IMR-90 (cell line): ENCODE data around the gene PLCH1. TPM values are rescaled to one million over a fixed set of nuclear protein-coding genes. Genes with fewer than 3 reads are reported as not detected.

Source experiments
- ATAC-seq: fragments of 200-7000 bp; cut with Tn5 transposase; 2 replicates; pipeline ENCODE4 v1.9.1; 2020; ENCODE audit warnings: low read depth, mild to moderate bottlenecking, moderate library complexity
- BruUV-seq: library from RNA; stranded (reverse); fragments of 400-500 nt; replicated peaks from 2 replicates; lab custom pipeline; 2021; lab: Mats Ljungman, UMichigan
- CTCF ChIA-PET: fragments of 300-600 bp; formaldehyde crosslinking; extraction: SDS; loops from one replicate; lab custom pipeline; 2021; ENCODE audit warnings: antibody characterized with exemption; lab: Yijun Ruan, JAX
- POLR2A ChIA-PET: fragments of 300-600 bp; sonication (Branson Sonifier 250); formaldehyde crosslinking; loops from one replicate; lab custom pipeline; 2022; ENCODE audit warnings: antibody characterized with exemption; ENCODE audit not compliant: unreplicated experiment; lab: Charles Lee
- DNase-seq: peaks from one replicate; pipeline ENCODE4 v3.0.0; 2013
- H2AFZ ChIP-seq: replicated peaks from 2 replicates; pipeline ENCODE3; 2013; ENCODE audit warnings: low read length, mild to moderate bottlenecking; ENCODE audit not compliant: poor library complexity
- H2AK5ac ChIP-seq: 2 replicates; pipeline ENCODE4 v1.6.1; 2013; ENCODE audit warnings: low read depth, low read length, inconsistent platforms
- H2AK9ac ChIP-seq: replicated peaks from 2 replicates; pipeline ENCODE3; 2013; ENCODE audit warnings: mild to moderate bottlenecking, low read depth, low read length, moderate library complexity; ENCODE audit not compliant: poor library complexity
- H2BK120ac ChIP-seq: 2 replicates; pipeline ENCODE4 v1.6.1; 2013; ENCODE audit warnings: low read depth, low read length, inconsistent platforms
- H2BK15ac ChIP-seq: 3 replicates; pipeline ENCODE4 v1.6.1; 2013; ENCODE audit warnings: low read depth, low read length, inconsistent platforms
- H2BK20ac ChIP-seq: 2 replicates; pipeline ENCODE4 v1.6.1; 2013; ENCODE audit warnings: low read depth, mild to moderate bottlenecking, inconsistent platforms, low read length, moderate library complexity
- H2BK5ac ChIP-seq: 2 replicates; pipeline ENCODE4 v1.6.1; 2013; ENCODE audit warnings: mild to moderate bottlenecking, low read depth, low read length, inconsistent platforms; ENCODE audit not compliant: poor library complexity, severe bottlenecking
- H3K14ac ChIP-seq: replicated peaks from 2 replicates; pipeline ENCODE4 v1.6.1; 2013; ENCODE audit warnings: low read depth, low read length, inconsistent platforms
- H3K18ac ChIP-seq: 2 replicates; pipeline ENCODE4 v1.6.1; 2013; ENCODE audit warnings: low read depth, low read length, control low read depth
- H3K23ac ChIP-seq: 2 replicates; pipeline ENCODE4 v1.6.1; 2013; ENCODE audit warnings: low read depth, low read length, inconsistent platforms
- H3K27ac ChIP-seq: 2 replicates; pipeline ENCODE4 v1.5.1; 2013; ENCODE audit warnings: mild to moderate bottlenecking, control low read depth, low read length; ENCODE audit not compliant: insufficient read depth
- H3K27me3 ChIP-seq: 2 replicates; pipeline ENCODE4 v1.6.1; 2013; ENCODE audit warnings: low read length; ENCODE audit not compliant: control insufficient read depth, insufficient read depth
- H3K36me3 ChIP-seq: 2 replicates; pipeline ENCODE4 v1.6.1; 2013; ENCODE audit warnings: low read length, mixed read lengths; ENCODE audit not compliant: control insufficient read depth, insufficient read depth
- H3K4ac ChIP-seq: 2 replicates; pipeline ENCODE4 v1.6.1; 2013; ENCODE audit warnings: low read depth, low read length, inconsistent platforms
- H3K4me1 ChIP-seq: 2 replicates; pipeline ENCODE4 v1.6.1; 2013; ENCODE audit warnings: low read length, mixed read lengths; ENCODE audit not compliant: control insufficient read depth, insufficient read depth
- H3K4me2 ChIP-seq: 2 replicates; pipeline ENCODE4 v1.6.1; 2013; ENCODE audit warnings: low read depth, mild to moderate bottlenecking, control low read depth, low read length, moderate library complexity
- H3K4me3 ChIP-seq: 2 replicates; pipeline ENCODE4 v1.5.1; 2013; ENCODE audit warnings: low read depth, mild to moderate bottlenecking, control low read depth, low read length, moderate library complexity; ENCODE audit not compliant: insufficient read depth
- H3K56ac ChIP-seq: 2 replicates; pipeline ENCODE4 v1.6.1; 2013; ENCODE audit warnings: low read length, inconsistent platforms; ENCODE audit not compliant: insufficient read depth; ENCODE audit errors: extremely low read depth
- H3K79me1 ChIP-seq, 2 experiments: 2 replicates each; pipeline ENCODE4 v1.6.1; 2013; ENCODE audit warnings: low read length in 2 of 2, inconsistent platforms in 1 of 2, low read depth in 1 of 2
- H3K9ac ChIP-seq: 2 replicates; pipeline ENCODE4 v1.6.1; 2013; ENCODE audit warnings: low read depth, low read length, control low read depth
- H3K9me1 ChIP-seq: 2 replicates; pipeline ENCODE4 v1.6.1; 2013; ENCODE audit warnings: low read length, inconsistent platforms; ENCODE audit not compliant: insufficient read depth
- H3K9me3 ChIP-seq: 2 replicates; pipeline ENCODE4 v1.6.1; 2013; ENCODE audit warnings: low read length; ENCODE audit not compliant: control insufficient read depth, insufficient read depth
- H4K20me1 ChIP-seq: 2 replicates; pipeline ENCODE4 v1.6.1; 2013; ENCODE audit warnings: low read length, inconsistent platforms; ENCODE audit not compliant: insufficient read depth
- H4K5ac ChIP-seq: 2 replicates; pipeline ENCODE4 v1.6.1; 2013; ENCODE audit warnings: mild to moderate bottlenecking, low read depth, low read length, control low read depth
- H4K8ac ChIP-seq, 2 experiments: 2 replicates each; pipeline ENCODE4 v1.6.1; 2013; ENCODE audit warnings: low read depth in 2 of 2, low read length in 2 of 2, control low read depth in 1 of 2, inconsistent platforms in 1 of 2
- H4K91ac ChIP-seq: 2 replicates; pipeline ENCODE4 v1.6.1; 2013; ENCODE audit warnings: low read depth, low read length, inconsistent platforms; ENCODE audit not compliant: insufficient read depth
- BHLHE40 ChIP-seq: fragments of 150-350 bp; IDR thresholded peaks from 2 replicates; pipeline ENCODE4 v1.6.1; 2016; ENCODE audit warnings: mild to moderate bottlenecking, low read depth, low read length
- CEBPB ChIP-seq: IDR thresholded peaks from 2 replicates; pipeline ENCODE4 v1.6.1; 2012; ENCODE audit warnings: low read depth, low read length, improper control_type of control experiment
- CHD1 ChIP-seq: IDR thresholded peaks from 2 replicates; pipeline ENCODE4 v1.6.1; 2012; ENCODE audit warnings: low read depth, low read length, improper control_type of control experiment
- FOS ChIP-seq: fragments of 150-350 bp; IDR thresholded peaks from 2 replicates; pipeline ENCODE4 v1.6.1; 2016; ENCODE audit warnings: low read depth, low read length
- MAFK ChIP-seq: IDR thresholded peaks from 2 replicates; pipeline ENCODE4 v1.6.1; 2012; ENCODE audit warnings: low read depth, low read length, improper control_type of control experiment
- MAZ ChIP-seq: IDR thresholded peaks from 2 replicates; pipeline ENCODE4 v1.6.1; 2012; ENCODE audit warnings: low read depth, mild to moderate bottlenecking, low read length, improper control_type of control experiment, moderate library complexity, borderline replicate concordance
- MXI1 ChIP-seq: IDR thresholded peaks from 2 replicates; pipeline ENCODE4 v1.6.1; 2012; ENCODE audit warnings: low read depth, mild to moderate bottlenecking, low read length, moderate library complexity, borderline replicate concordance
- NFE2L2 ChIP-seq: fragments of 150-350 bp; IDR thresholded peaks from 2 replicates; pipeline ENCODE4 v1.6.1; 2016; ENCODE audit warnings: low read depth, mild to moderate bottlenecking, low read length
- POLR2A ChIP-seq: IDR thresholded peaks from 2 replicates; pipeline ENCODE4 v1.6.1; 2012; ENCODE audit warnings: mild to moderate bottlenecking, low read depth, low read length
- RAD21 ChIP-seq: IDR thresholded peaks from 2 replicates; pipeline ENCODE4 v1.6.1; 2012; ENCODE audit warnings: low read length, improper control_type of control experiment
- RCOR1 ChIP-seq: IDR thresholded peaks from 2 replicates; pipeline ENCODE4 v1.6.1; 2012; ENCODE audit warnings: mild to moderate bottlenecking, low read length, improper control_type of control experiment; ENCODE audit not compliant: insufficient replicate concordance
- RFX5 ChIP-seq: IDR thresholded peaks from 2 replicates; pipeline ENCODE4 v1.8.0; 2012; ENCODE audit warnings: low read depth, mild to moderate bottlenecking, low read length, moderate library complexity
- SMC3 ChIP-seq: fragments of 150-350 bp; IDR thresholded peaks from 2 replicates; pipeline ENCODE4 v1.6.1; 2016; ENCODE audit warnings: low read depth, mild to moderate bottlenecking, antibody characterized with exemption, low read length, moderate library complexity
- WGBS, 2 experiments: methylation state at CpG; one replicate each; pipeline versions ENCODE4 v1.1.5 to v1.1.7; 2013; ENCODE audit warnings: missing lambda C conversion rate in 2 of 2; ENCODE audit not compliant: insufficient read length in 1 of 2; ENCODE audit errors: extremely low coverage in 2 of 2; 5-methylcytosine and 5-hydroxymethylcytosine counted together
- dilution Hi-C: fragments of 300-500 bp; cut with HindIII; formaldehyde crosslinking; loops from one replicate; pipeline ENCODE4 v1.14.3; 2018; ENCODE audit warnings: low sequenced_read_pairs; ENCODE audit not compliant: unreplicated experiment
- in situ Hi-C: fragments of 300-500 bp; cut with MboI; formaldehyde crosslinking; loops from 3 replicates; pipeline ENCODE4 v1.14.3; 2019; ENCODE audit warnings: low sequenced_read_pairs, inconsistent platforms, mixed read lengths
- intact Hi-C: fragments of 100-400 bp; cut with micrococcal nuclease; formaldehyde crosslinking; loops from 2 replicates; pipeline ENCODE4 v1.10.0; 2022
- polyA plus RNA-seq, 3 experiments: library from polyadenylated mRNA; depleted of rRNA; stranded (reverse); fragments of >200 nt; gene quantifications; 2 replicates each; pipeline ENCODE4 v1.2.3, GENCODE V29; 2012; ENCODE audit warnings: low replicate concordance in 1 of 3
- total RNA-seq: library from RNA; depleted of rRNA; stranded (reverse); fragments of >200 nt; gene quantifications from 2 replicates; pipeline ENCODE4 v1.2.3, GENCODE V29; 2012
- TF ChIP-seq, protein P1 (sequence below): fragments of 150-350 bp; IDR thresholded peaks from 2 replicates; pipeline ENCODE4 v1.6.1; 2016; ENCODE audit warnings: low read depth, mild to moderate bottlenecking, low read length, moderate library complexity, borderline replicate concordance
- TF ChIP-seq, protein P2 (sequence below): conservative IDR thresholded peaks from 2 replicates; pipeline ENCODE4 v1.5.1; 2012; ENCODE audit warnings: mild to moderate bottlenecking, low read depth, low read length, improper control_type of control experiment
- TF ChIP-seq, protein P3 (sequence below): fragments of 150-350 bp; IDR thresholded peaks from 2 replicates; pipeline ENCODE4 v1.6.1; 2017; ENCODE audit warnings: mild to moderate bottlenecking, antibody characterized with exemption, low read length, low read depth

Gene PLCH1
- total and polyA plus RNA-seq, 2 of the 4 experiments (the other 2 are of a cell fraction) = not detected

DNA sequence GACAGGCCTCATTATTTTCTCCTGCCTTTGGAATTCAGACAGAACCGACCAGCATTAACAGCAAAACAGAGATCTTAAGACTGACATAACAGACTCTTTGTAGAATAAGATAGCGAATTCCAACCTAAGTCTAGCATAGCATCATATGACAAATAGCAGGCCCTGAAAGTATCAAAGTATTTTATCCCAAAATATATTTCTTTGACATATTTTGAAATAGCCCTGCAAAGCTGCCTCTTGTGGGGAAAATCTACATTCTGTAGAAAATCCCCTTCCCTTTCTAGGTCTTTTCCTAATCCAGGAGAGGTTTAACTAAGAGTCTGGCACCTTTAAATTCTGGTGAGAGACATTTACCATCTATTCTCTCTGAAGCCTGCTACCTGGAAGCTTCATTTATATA lies 417.0 kb downstream of the PLCH1 start:
- WGBS, 2 experiments = no CpG with 5 or more reads among the region's 2 CpGs
- H4K8ac ChIP-seq = no peak overlapping the region

More for the DNA sequence above, 417.0 kb downstream of the PLCH1 start:
- Histone ChIP-seq H3K9me1 (no peaks in the 10 kb centered on the region; the same call in 1 of the 2 replicates), H3K56ac (no peak overlapping the region), H3K4ac (no peak overlapping the region), H2AFZ (no peak overlapping the region), H3K4me1 (no peaks in the 10 kb centered on the region), H3K4me3 (no peak overlapping the region), H3K23ac (no peak overlapping the region), H2BK15ac (no peak overlapping the region), H3K9me3 (no peaks in the 10 kb centered on the region), H2AK5ac (no peak overlapping the region), H3K27ac (no peak overlapping the region), H2AK9ac (no peak overlapping the region), H4K5ac (no peak overlapping the region), H3K18ac (no peak overlapping the region), H4K91ac (no peak overlapping the region), H2BK20ac (no peak overlapping the region), H2BK5ac (no peak overlapping the region), H3K9ac (no peak overlapping the region), H3K36me3 (no peaks in the 10 kb centered on the region), H4K20me1 (no peaks in the 10 kb centered on the region), H2BK120ac (no peak overlapping the region), H3K14ac (no peak overlapping the region), H3K79me1 (no peaks in the 10 kb centered on the region), H3K27me3 (no peaks in the 10 kb centered on the region; the same call in 1 of the 2 replicates), H3K4me2 (no peak overlapping the region)
- DNase-seq = no peak
- ATAC-seq = no peak
- no TSS peak for BruUV-seq
- in situ Hi-C loops = loop anchor here (5.0 to 25.0 kb wide), 3 partner anchors 561 to 1003 kb away; partner anchors contain the start of gene DHX36
- dilution Hi-C loops = no loop called here
- ChIA-PET POLR2A (no interaction called here), CTCF (no interaction called here)
- intact Hi-C loops = no loop called here
- TF ChIP-seq, protein P1, sequence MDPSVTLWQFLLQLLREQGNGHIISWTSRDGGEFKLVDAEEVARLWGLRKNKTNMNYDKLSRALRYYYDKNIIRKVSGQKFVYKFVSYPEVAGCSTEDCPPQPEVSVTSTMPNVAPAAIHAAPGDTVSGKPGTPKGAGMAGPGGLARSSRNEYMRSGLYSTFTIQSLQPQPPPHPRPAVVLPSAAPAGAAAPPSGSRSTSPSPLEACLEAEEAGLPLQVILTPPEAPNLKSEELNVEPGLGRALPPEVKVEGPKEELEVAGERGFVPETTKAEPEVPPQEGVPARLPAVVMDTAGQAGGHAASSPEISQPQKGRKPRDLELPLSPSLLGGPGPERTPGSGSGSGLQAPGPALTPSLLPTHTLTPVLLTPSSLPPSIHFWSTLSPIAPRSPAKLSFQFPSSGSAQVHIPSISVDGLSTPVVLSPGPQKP = no peak
- TF ChIP-seq RCOR1 (no peak), MAZ (no peak), MXI1 (no peak), BHLHE40 (no peak), SMC3 (no peak), FOS (no peak), NFE2L2 (no peak), MAFK (no peak), CHD1 (no peak), POLR2A (no peak), CEBPB (no peak), RFX5 (no peak), RAD21 (no peak)
- TF ChIP-seq, protein P2, sequence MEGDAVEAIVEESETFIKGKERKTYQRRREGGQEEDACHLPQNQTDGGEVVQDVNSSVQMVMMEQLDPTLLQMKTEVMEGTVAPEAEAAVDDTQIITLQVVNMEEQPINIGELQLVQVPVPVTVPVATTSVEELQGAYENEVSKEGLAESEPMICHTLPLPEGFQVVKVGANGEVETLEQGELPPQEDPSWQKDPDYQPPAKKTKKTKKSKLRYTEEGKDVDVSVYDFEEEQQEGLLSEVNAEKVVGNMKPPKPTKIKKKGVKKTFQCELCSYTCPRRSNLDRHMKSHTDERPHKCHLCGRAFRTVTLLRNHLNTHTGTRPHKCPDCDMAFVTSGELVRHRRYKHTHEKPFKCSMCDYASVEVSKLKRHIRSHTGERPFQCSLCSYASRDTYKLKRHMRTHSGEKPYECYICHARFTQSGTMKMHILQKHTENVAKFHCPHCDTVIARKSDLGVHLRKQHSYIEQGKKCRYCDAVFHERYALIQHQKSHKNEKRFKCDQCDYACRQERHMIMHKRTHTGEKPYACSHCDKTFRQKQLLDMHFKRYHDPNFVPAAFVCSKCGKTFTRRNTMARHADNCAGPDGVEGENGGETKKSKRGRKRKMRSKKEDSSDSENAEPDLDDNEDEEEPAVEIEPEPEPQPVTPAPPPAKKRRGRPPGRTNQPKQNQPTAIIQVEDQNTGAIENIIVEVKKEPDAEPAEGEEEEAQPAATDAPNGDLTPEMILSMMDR = no peak
- TF ChIP-seq, protein P3, sequence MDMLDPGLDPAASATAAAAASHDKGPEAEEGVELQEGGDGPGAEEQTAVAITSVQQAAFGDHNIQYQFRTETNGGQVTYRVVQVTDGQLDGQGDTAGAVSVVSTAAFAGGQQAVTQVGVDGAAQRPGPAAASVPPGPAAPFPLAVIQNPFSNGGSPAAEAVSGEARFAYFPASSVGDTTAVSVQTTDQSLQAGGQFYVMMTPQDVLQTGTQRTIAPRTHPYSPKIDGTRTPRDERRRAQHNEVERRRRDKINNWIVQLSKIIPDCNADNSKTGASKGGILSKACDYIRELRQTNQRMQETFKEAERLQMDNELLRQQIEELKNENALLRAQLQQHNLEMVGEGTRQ = no peak
